Activated CD8-positive, alpha-beta T cell treated with anti-CD3 and anti-CD28 coated beads for 36 hours (primary cell): ENCODE data around the gene DNAAF9. TPM values are rescaled to one million over a fixed set of nuclear protein-coding genes. Genes with fewer than 3 reads are reported as not detected.
A peak's percentile ranks its signal among the peaks of the same experiment; 100 is the strongest.

ENCODE experiments used
- ATAC-seq: fragments of 200-7000 bp; cut with Tn5 transposase; one replicate; pipeline ENCODE4 v1.10.0; 2021; ENCODE audit warnings: mild to moderate bottlenecking, moderate library complexity
- CTCF ChIA-PET: fragments of 350-600 bp; sonication (Branson Sonifier 250); formaldehyde crosslinking; loops from one replicate; lab custom pipeline; 2021; ENCODE audit warnings: antibody characterized with exemption; lab: Charles Lee
- POLR2A ChIA-PET: fragments of 350-600 bp; sonication (Branson Sonifier 250); formaldehyde crosslinking; loops from one replicate; lab custom pipeline; 2021; ENCODE audit warnings: antibody characterized with exemption; lab: Charles Lee
- DNase-seq: peaks from one replicate; pipeline ENCODE4 v3.0.0-alpha.2; 2020
- H3K27ac Mint-ChIP-seq: one replicate; pipeline ENCODE4 v1.8.0; 2021; ENCODE audit warnings: mild to moderate bottlenecking, mixed read lengths
- H3K27me3 Mint-ChIP-seq: one replicate; pipeline ENCODE4 v1.8.0; 2021; ENCODE audit warnings: mixed read lengths
- H3K36me3 Mint-ChIP-seq: one replicate; pipeline ENCODE4 v1.8.0; 2021; ENCODE audit warnings: low read depth, mixed read lengths
- H3K4me1 Mint-ChIP-seq: one replicate; pipeline ENCODE4 v1.8.0; 2021; ENCODE audit warnings: low read depth, mixed read lengths
- H3K4me3 Mint-ChIP-seq: one replicate; pipeline ENCODE4 v1.8.0; 2021; ENCODE audit warnings: mild to moderate bottlenecking, moderate library complexity, mixed read lengths
- H3K9me3 Mint-ChIP-seq: one replicate; pipeline ENCODE4 v1.8.0; 2021; ENCODE audit warnings: mixed read lengths
- intact Hi-C: fragments of 100-400 bp; cut with micrococcal nuclease; formaldehyde crosslinking; loops from one replicate; pipeline ENCODE4 v1.10.0; 2022
- total RNA-seq, 2 experiments: library from RNA; stranded (reverse); gene quantifications; one replicate each; pipeline ENCODE4 v1.2.3, GENCODE V29; 2021
- TF ChIP-seq, protein P1 (sequence below): fragments of 200-600 bp; IDR thresholded peaks from one replicate; pipeline ENCODE4 v1.8.0; 2022; ENCODE audit warnings: antibody characterized with exemption, mild to moderate bottlenecking

DNAAF9 gene
- total RNA-seq, 2 experiments from 2014 or later: 1.4 to 1.7 TPM

DNA sequence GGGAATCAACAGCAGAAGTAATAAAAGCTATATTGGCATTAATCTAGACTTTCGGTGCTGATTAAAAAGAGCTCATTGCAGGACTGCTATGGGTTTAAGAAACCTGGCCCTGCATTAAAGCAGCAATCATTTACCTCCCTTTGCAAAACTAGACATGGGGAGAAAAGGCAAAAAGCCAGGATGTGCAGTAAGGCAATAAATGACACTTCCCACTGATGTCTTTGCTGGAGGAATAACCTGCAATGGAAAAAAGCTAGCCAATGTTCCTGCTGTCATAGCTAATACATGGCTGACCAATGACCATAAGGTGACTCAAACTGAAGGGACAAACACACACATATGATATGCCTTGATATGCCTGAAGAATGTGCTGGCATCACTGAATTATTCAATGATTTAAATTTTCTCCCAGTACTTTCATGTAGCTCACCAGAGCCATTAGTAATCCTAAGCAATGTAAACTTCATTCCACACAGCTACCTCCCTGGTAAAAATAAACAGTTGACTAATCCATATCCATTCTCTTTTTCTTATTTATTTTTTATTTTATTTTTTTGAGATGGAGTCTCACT is 8.7 kb downstream of the DNAAF9 start:
- intact Hi-C loops: no loop called here
- POLR2A ChIA-PET: no interaction called here
- H3K36me3 Mint-ChIP-seq: peaks cover 5% of the 10 kb centered on the region
- H3K9me3 Mint-ChIP-seq: peaks cover 4% of the 10 kb centered on the region
- CTCF ChIA-PET: interaction anchor here (1.3 kb wide), 1 partner anchor 10 kb away, joined by 8 read pairs; no protein-coding TSS in a partner anchor
- H3K4me3 Mint-ChIP-seq: no peak overlapping the region
- ATAC-seq (no peak), DNase-seq (no peak)
- TF ChIP-seq, protein P1, sequence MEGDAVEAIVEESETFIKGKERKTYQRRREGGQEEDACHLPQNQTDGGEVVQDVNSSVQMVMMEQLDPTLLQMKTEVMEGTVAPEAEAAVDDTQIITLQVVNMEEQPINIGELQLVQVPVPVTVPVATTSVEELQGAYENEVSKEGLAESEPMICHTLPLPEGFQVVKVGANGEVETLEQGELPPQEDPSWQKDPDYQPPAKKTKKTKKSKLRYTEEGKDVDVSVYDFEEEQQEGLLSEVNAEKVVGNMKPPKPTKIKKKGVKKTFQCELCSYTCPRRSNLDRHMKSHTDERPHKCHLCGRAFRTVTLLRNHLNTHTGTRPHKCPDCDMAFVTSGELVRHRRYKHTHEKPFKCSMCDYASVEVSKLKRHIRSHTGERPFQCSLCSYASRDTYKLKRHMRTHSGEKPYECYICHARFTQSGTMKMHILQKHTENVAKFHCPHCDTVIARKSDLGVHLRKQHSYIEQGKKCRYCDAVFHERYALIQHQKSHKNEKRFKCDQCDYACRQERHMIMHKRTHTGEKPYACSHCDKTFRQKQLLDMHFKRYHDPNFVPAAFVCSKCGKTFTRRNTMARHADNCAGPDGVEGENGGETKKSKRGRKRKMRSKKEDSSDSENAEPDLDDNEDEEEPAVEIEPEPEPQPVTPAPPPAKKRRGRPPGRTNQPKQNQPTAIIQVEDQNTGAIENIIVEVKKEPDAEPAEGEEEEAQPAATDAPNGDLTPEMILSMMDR: no peak
- no peaks in the 10 kb centered on the region for H3K27me3 Mint-ChIP-seq
- H3K27ac Mint-ChIP-seq: no peak overlapping the region
- peaks cover 2% of the 10 kb centered on the region for H3K4me1 Mint-ChIP-seq

DNA sequence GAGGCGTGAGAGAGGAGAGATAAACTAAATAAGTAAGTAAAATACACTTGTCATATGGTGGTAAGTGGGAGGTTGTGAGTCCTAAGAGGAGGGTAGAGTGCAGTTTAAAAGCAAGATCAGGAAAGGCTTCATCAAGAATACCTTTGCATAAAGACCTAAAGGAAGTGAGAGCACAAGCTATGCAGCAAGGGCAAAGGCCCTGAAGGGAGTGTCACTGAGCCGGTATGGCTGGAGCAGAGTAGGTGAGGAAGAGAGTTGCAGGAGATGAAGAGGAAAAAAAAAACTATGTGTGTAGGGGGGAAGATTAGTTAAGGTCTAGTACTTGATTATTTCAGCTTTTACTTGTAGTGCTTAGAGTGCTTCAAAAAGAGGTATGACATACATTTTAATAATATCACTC is 11.0 kb downstream of the DNAAF9 start:
- Mint-ChIP-seq H3K4me1 (peaks cover 2% of the 10 kb centered on the region), H3K27me3 (no peaks in the 10 kb centered on the region), H3K36me3 (peaks cover 5% of the 10 kb centered on the region), H3K9me3 (peaks cover 4% of the 10 kb centered on the region), H3K4me3 (no peak overlapping the region), H3K27ac (no peak overlapping the region)
- TF ChIP-seq, protein P1: no peak
- ChIA-PET CTCF (interaction anchor here (1.2 kb wide), 1 partner anchor 11 kb away, joined by 4 read pairs; no protein-coding TSS in a partner anchor), POLR2A (no interaction called here)
- no peak for ATAC-seq
- intact Hi-C loops: no loop called here
- no peak for DNase-seq

DNA sequence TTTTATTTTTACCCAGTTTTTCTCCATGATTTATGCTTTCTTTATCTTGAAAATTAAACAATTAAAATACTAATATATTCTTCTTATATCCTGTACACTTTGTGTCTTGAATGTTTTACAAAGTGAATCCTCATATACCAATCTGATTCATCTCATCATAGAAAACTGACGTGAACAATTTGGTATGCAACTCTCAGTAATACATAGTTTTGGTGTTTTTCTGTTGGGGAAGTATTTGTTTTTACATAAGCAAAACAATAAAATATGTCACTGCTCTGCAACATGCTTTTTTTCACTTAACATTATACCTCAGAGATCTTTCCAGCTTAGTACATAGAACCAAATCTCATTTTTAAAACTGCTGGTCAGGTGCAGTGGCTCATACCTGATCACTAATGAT is 14.7 kb downstream of the DNAAF9 start:
- no peak for ATAC-seq
- POLR2A ChIA-PET: no interaction called here
- CTCF ChIA-PET: no interaction called here
- Mint-ChIP-seq H3K4me3 (no peak overlapping the region), H3K27ac (no peak overlapping the region), H3K9me3 (peaks cover 4% of the 10 kb centered on the region), H3K36me3 (peaks cover 5% of the 10 kb centered on the region), H3K27me3 (no peaks in the 10 kb centered on the region), H3K4me1 (peaks cover 8% of the 10 kb centered on the region)
- no peak for DNase-seq
- TF ChIP-seq, protein P1: no peak
- intact Hi-C loops: no loop called here

DNA sequence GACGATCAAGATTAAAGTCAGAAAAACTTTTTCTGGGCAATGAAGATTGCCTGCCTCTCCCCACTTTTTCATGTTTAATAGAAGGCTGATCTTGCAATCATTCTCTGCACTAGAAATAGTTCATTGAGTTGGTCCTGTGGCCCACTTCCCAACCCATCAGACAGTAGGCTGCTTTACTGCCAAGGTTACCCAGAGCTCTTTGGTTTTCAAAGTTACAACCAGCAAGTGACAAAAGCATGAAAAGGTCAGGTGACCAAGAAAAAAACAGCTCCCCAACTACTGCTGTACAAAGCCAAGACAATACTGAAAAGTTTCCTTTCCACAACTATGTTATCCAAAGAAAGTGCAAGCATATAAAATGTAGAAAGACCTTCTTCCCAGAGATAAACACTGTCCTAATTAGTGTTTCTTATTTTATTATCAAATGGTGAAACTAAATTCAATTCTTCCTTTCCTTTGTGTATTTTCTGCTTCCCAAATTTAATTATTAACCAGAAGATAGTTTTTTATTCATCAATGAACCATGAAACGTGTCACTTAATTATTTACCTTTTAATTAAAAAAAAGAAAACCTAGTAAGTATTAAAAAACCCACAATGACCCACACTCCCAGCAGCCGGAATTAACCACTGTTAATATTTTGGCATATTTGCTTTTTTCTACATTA is 16.6 kb downstream of the DNAAF9 start:
- Mint-ChIP-seq H3K27me3 (no peaks in the 10 kb centered on the region), H3K9me3 (peaks cover 3% of the 10 kb centered on the region), H3K36me3 (peaks cover 3% of the 10 kb centered on the region), H3K4me3 (no peak overlapping the region), H3K27ac (no peak overlapping the region), H3K4me1 (peaks cover 8% of the 10 kb centered on the region)
- CTCF ChIA-PET: no interaction called here
- TF ChIP-seq, protein P1: no peak
- DNase-seq: no peak
- intact Hi-C loops: no loop called here
- POLR2A ChIA-PET: interaction anchor here (0.6 kb wide), 1 partner anchor 175 kb away, joined by 3 read pairs; no protein-coding TSS in a partner anchor
- no peak for ATAC-seq

DNA sequence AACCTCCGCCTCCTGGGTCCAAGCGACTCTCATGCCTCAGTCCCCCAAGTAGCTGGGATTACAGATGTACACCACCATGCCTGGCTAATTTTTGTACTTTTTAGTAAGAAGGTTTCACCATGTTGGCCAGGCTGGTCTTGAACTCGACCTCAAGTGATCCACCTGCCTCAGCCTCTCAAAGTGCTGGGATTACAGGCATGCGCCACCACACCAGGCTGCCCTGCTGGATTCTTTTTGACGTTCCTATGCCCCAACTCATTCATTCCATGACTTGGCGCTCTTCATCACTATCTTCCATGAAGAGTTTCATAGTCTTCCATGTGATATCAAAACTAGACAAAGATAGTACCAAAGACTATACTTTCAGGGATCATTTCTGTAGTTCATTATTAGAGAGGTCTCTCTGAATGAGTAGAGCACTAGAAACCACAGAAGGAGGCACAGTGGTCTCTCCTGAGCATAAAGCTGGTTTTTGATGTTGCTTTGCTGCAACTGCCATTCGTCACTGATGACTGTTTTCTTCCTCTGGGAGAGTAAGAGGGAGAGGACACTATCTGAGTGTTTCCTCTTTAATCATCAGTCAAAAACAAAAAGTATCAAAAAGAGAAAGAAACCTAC is 23.5 kb downstream of the DNAAF9 start:
- peak; percentile 93 for ATAC-seq
- Mint-ChIP-seq H3K4me1 (peaks cover 22% of the 10 kb centered on the region), H3K36me3 (peaks cover 3% of the 10 kb centered on the region), H3K9me3 (peaks cover 2% of the 10 kb centered on the region), H3K27ac (peak overlapping the region; percentile 75), H3K27me3 (no peaks in the 10 kb centered on the region), H3K4me3 (no peak overlapping the region)
- ChIA-PET POLR2A (interaction anchor here (0.7 kb wide), 2 partner anchors 24 to 176 kb away, joined by 3 read pairs; no protein-coding TSS in a partner anchor), CTCF (no interaction called here)
- intact Hi-C loops: no loop called here
- peak; percentile 70 for DNase-seq
- TF ChIP-seq, protein P1: no peak
